Astrocyte (in vitro differentiated cells and primary cell): ENCODE measurements around the gene MFSD6.

Experiments used
- CTCF ChIP-seq: IDR thresholded peaks from 2 replicates; pipeline ENCODE4 v1.5.1; 2011; ENCODE audit warnings: low read depth, mild to moderate bottlenecking, inconsistent platforms, low read length, moderate library complexity; ENCODE audit not compliant: insufficient read depth
- EZH2 ChIP-seq: IDR thresholded peaks from 2 replicates; pipeline ENCODE4 v1.6.1; 2012; ENCODE audit warnings: mild to moderate bottlenecking, low read length, inconsistent platforms; ENCODE audit not compliant: insufficient read depth

- TF ChIP-seq CTCF (no peak), EZH2 (no peak)
Observed at GRCh38 chr2:190468814-190469569, 60.8 kb downstream of the MFSD6 start.
